ENCODE data around the gene EPN2. TPM values are rescaled to one million over a fixed set of nuclear protein-coding genes. Genes with fewer than 3 reads are reported as not detected.
A peak's percentile ranks its signal among the peaks of the same experiment; 100 is the strongest.
"Not testable (repeated sequence)": the region's sequence is repeated elsewhere in the genome, so short reads cannot be mapped to it uniquely, and the experiment has no call there.

EPN2 gene
- total and polyA plus RNA-seq, 7 donors, result 11.6 to 36.0 (median 25.3) TPM

- H3K4me1 ChIP-seq, result peaks cover 25% of the 10 kb centered on the region
- DNase-seq (peak; percentile 77 to 87), ATAC-seq (peak; percentile 79 to 86 (median 82))
- H3K36me3 ChIP-seq (ENCODE audit: insufficient read depth in 1 of 2, low read depth in 1 of 2), result no peaks in the 10 kb centered on the region
- no peak overlapping the region for H3K4me3 ChIP-seq
- TF ChIP-seq, protein P1, sequence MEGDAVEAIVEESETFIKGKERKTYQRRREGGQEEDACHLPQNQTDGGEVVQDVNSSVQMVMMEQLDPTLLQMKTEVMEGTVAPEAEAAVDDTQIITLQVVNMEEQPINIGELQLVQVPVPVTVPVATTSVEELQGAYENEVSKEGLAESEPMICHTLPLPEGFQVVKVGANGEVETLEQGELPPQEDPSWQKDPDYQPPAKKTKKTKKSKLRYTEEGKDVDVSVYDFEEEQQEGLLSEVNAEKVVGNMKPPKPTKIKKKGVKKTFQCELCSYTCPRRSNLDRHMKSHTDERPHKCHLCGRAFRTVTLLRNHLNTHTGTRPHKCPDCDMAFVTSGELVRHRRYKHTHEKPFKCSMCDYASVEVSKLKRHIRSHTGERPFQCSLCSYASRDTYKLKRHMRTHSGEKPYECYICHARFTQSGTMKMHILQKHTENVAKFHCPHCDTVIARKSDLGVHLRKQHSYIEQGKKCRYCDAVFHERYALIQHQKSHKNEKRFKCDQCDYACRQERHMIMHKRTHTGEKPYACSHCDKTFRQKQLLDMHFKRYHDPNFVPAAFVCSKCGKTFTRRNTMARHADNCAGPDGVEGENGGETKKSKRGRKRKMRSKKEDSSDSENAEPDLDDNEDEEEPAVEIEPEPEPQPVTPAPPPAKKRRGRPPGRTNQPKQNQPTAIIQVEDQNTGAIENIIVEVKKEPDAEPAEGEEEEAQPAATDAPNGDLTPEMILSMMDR (IDR thresholded peaks at IDR 0.05), result no peak
- WGBS, 3 donors, result 24 to 41% (median 29%) methylated on average over 19 of the region's 19 CpGs
- intact Hi-C loops (cut with DNase I), result no loop called here
- peak overlapping the region; percentile 77 for H3K27ac ChIP-seq
- no peaks in the 10 kb centered on the region for H3K9me3 ChIP-seq
- no peaks in the 10 kb centered on the region for H3K27me3 ChIP-seq (ENCODE audit: insufficient read depth in 3 of 3, low read length in 2 of 3)
Observed at GRCh38 chr17:19346351-19347255, 109.4 kb downstream of the EPN2 start.

DNA sequence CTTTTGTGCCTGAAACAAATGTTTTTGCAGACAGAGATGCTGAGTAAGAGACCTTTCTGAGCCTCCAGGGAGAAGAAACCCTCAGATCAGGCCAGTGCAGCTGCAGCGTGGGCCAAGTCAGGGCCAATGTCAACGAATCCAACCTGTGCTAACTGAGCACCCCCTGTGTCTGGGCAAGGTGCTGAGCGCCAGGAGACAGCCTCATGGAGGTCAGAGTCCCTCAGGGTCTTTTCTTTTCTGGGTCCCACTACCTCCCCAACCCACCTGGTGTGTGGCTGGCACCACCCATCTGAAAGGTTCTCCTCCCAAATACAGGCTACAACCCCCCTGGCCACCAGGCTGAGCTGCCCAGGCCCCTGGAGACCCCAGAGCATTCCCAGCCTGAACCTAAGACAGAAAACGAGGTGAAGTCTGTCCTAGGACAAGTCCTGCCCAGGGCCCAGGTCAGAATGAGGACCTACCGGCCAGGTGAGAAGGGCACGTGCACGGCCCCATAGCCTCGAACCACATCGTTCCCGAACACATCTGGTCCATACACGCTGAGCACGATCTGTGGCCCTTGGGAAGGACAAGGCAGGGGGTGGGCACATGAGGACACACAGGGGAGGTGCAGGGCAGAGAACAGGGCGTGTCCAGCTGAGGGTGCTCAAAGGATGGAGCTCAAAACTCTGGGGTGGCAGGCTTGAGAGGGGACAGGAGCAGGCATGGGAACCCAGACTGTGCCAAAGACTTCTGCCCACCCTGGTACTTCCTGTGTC lies 110.3 kb downstream of the EPN2 start:
- Histone ChIP-seq H3K27me3 (ENCODE audit: insufficient read depth in 3 of 3, low read length in 2 of 3) (no peaks in the 10 kb centered on the region), H3K4me3 (no peak overlapping the region), H3K4me1 (peaks cover 25% of the 10 kb centered on the region), H3K9me3 (no peaks in the 10 kb centered on the region), H3K27ac (peak overlapping the region; percentile 77), H3K36me3 (ENCODE audit: insufficient read depth in 1 of 2, low read depth in 1 of 2) (no peaks in the 10 kb centered on the region)
- TF ChIP-seq, protein P1 (IDR thresholded peaks at IDR 0.05), result no peak
- 81 to 86% (median 84%) methylated on average over 13 of the region's 13 CpGs for WGBS, 3 donors
- intact Hi-C loops (cut with DNase I), result no loop called here
- ATAC-seq (peak in 1 of 4 donors; percentile 8), DNase-seq (peak in 1 of 2 donors; percentile 48)

- no peak overlapping the region for H3K4me3 ChIP-seq
- H3K27ac ChIP-seq, result no peak overlapping the region
- H3K36me3 ChIP-seq (ENCODE audit: insufficient read depth in 1 of 2, low read depth in 1 of 2), result no peaks in the 10 kb centered on the region
- no peaks in the 10 kb centered on the region for H3K9me3 ChIP-seq
- 90 to 94% (median 92%) methylated on average over 9 of the region's 9 CpGs for WGBS, 3 donors
- intact Hi-C loops (cut with DNase I), result no loop called here
- no peak for DNase-seq
- H3K27me3 ChIP-seq (ENCODE audit: insufficient read depth in 3 of 3, low read length in 2 of 3), result no peaks in the 10 kb centered on the region
- no peak for ATAC-seq
- TF ChIP-seq, protein P1 (IDR thresholded peaks at IDR 0.05), result no peak
- H3K4me1 ChIP-seq, result peaks cover 25% of the 10 kb centered on the region
Observed at GRCh38 chr17:19348081-19348650, 111.0 kb downstream of the EPN2 start.

DNA sequence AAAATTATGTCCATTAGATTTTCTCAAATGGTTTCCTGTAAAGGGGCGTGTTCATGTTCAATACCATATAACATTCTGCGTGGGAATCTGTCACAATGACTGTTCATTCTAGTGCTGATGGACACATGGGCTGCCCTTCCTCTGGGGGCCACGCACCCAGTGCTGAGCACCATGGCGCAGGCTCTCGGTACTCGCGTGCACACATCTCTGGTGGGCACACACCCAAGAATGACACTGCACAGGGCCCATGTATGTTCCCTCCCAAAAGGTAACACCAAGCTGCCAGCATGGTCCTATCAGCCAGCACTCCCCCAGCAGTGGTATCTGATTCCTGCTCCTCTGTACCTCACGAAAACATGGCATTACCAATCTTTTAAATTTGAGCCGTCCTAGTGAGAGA lies 111.6 kb downstream of the EPN2 start:
- peaks cover 25% of the 10 kb centered on the region for H3K4me1 ChIP-seq
- H3K27me3 ChIP-seq (ENCODE audit: insufficient read depth in 3 of 3, low read length in 2 of 3), result no peaks in the 10 kb centered on the region
- DNase-seq, result no peak
- H3K4me3 ChIP-seq, result no peak overlapping the region
- H3K9me3 ChIP-seq, result no peaks in the 10 kb centered on the region
- TF ChIP-seq, protein P1 (IDR thresholded peaks at IDR 0.05), result no peak
- no peak for ATAC-seq
- no peak overlapping the region for H3K27ac ChIP-seq
- 94 to 97% (median 95%) methylated on average over 9 of the region's 9 CpGs for WGBS, 3 donors
- no peaks in the 10 kb centered on the region for H3K36me3 ChIP-seq (ENCODE audit: insufficient read depth in 1 of 2, low read depth in 1 of 2)
- intact Hi-C loops (cut with DNase I), result no loop called here

DNA sequence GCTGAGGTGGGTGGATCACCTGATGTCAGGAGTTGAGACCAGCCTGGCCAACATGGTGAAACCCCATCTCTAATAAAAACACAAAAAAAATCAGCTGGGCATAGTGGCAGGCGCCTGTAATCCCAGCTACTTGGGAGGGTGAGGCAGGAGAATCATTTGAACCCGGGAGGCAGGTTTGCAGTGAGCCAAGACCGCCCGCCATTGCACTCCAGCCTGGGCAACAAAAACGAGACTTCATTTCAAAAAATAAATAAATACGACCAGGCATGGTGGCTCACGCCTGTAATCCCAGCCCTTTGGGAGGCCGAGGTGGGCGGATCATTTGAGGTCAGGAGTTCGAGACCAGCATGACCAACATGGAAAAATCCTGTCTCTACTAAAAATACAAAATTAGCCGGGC lies 116.2 kb downstream of the EPN2 start:
- DNase-seq; intact Hi-C loops (cut with DNase I); H3K27me3 ChIP-seq (ENCODE audit: insufficient read depth in 3 of 3, low read length in 2 of 3); H3K27ac ChIP-seq; ATAC-seq; H3K4me3 ChIP-seq; H3K9me3 ChIP-seq; H3K4me1 ChIP-seq: not testable (repeated sequence)
- 94 to 95% (median 95%) methylated on average over 11 of the region's 11 CpGs for WGBS, 3 donors
- peaks cover 0 to 10% of the 10 kb centered on the region in 2 donors for H3K36me3 ChIP-seq (ENCODE audit: insufficient read depth in 1 of 2, low read depth in 1 of 2)

Measured in psoas muscle (tissue), 8 donors.